ENCODE data around the gene HINT2. TPM values are rescaled to one million over a fixed set of nuclear protein-coding genes. Genes with fewer than 3 reads are reported as not detected.

Gene HINT2
- total RNA-seq, 1 experiment from 2014 or later = 35.9 TPM

DNA sequence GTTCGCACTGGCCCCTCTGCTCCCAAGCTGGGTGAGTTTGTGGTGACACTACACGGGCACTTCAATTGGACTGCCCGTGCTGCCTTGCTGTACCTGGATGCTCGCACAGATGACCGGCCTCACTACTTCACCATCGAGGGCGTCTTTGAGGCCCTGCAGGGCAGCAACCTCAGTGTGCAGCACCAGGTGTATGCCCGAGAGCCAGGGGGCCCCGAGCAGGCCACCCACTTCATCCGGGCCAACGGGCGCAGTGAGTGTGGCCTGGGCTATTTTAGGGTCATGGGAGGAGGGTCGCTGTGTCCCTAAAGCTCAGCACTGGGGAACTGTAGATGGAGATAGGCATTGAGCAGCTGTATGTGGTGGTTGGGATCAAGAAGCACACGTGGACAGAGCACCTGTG lies 22.0 kb downstream of the HINT2 start:
- no peak for TF ChIP-seq CTCF (conservative IDR thresholded peaks at IDR 0.05)
- Mint-ChIP-seq H3K4me3 (peak overlapping the region in 1 of 2 experiments; percentile 60; a peak in 2 of 5 replicates), H3K4me1 (peaks cover 17 to 22% of the 10 kb centered on the region in 2 experiments), H3K36me3 (ENCODE audit: insufficient read depth in 1 of 3, low read depth in 3 of 3) (no peaks in the 10 kb centered on the region; a peak in 1 of 7 replicates), H3K27ac (no peak overlapping the region), H3K9me3 (no peaks in the 10 kb centered on the region), H3K27me3 (ENCODE audit: low read depth) (peaks cover 4% of the 10 kb centered on the region)
- Histone ChIP-seq H3K27me3 (ENCODE audit: insufficient read depth, low read length) (no peaks in the 10 kb centered on the region), H3K79me2 (ENCODE audit: insufficient read depth, low read length) (no peaks in the 10 kb centered on the region), H4K20me1 (ENCODE audit: control insufficient read depth, insufficient read depth, insufficient read length) (no peaks in the 10 kb centered on the region), H2BK120ac (ENCODE audit: low read depth, low read length, poor library complexity, severe bottlenecking) (no peak overlapping the region), H4K91ac (ENCODE audit: insufficient read length, low read depth, low read length) (no peak overlapping the region), H2AK5ac (ENCODE audit: insufficient read length, low read length) (no peak overlapping the region), H3K27ac (ENCODE audit: insufficient read length, low read depth, low read length) (no peak overlapping the region), H3K9ac (ENCODE audit: extremely low read depth, insufficient read length, low read length) (no peak overlapping the region), H2BK12ac (ENCODE audit: insufficient read length, low read depth, low read length) (no peak overlapping the region), H2BK5ac (ENCODE audit: insufficient read length, low read length) (no peak overlapping the region), H3K4me2 (ENCODE audit: insufficient read depth, insufficient read length, low read length) (no peak overlapping the region), H3K79me1 (ENCODE audit: insufficient read depth, low read depth, low read length, poor library complexity, severe bottlenecking) (no peaks in the 10 kb centered on the region), H3K23ac (ENCODE audit: insufficient read length, low read depth, low read length) (no peak overlapping the region), H3K18ac (ENCODE audit: insufficient read length, low read depth, low read length) (no peak overlapping the region), H4K5ac (ENCODE audit: insufficient read length, low read depth, low read length) (no peak overlapping the region), H3K56ac (ENCODE audit: insufficient read length, low read depth, low read length) (no peak overlapping the region), H3K23me2 (ENCODE audit: insufficient read length, low read depth, low read length, poor library complexity, severe bottlenecking) (peaks cover 3% of the 10 kb centered on the region), H2AFZ (ENCODE audit: low read length) (no peak overlapping the region), H2BK15ac (ENCODE audit: low read depth, low read length) (no peak overlapping the region), H3K4me1 (ENCODE audit: insufficient read depth, low read length) (no peaks in the 10 kb centered on the region), H3K14ac (ENCODE audit: insufficient read depth, low read length) (no peak overlapping the region), H3K4ac (ENCODE audit: low read depth, low read length) (no peak overlapping the region), H2BK20ac (ENCODE audit: low read depth, low read length, poor library complexity, severe bottlenecking) (no peak overlapping the region), H4K8ac (replicated peaks; ENCODE audit: insufficient read length, low read depth, low read length) (no peak overlapping the region), H3T11ph (ENCODE audit: low read length) (no peak overlapping the region), H3K9me3 (ENCODE audit: control insufficient read depth, low read depth, low read length) (no peaks in the 10 kb centered on the region)
- WGBS (ENCODE audit: extremely low coverage, insufficient read length, low lambda C conversion rate) = no CpG with 5 or more reads among the region's 14 CpGs
- DNase-seq = no peak

All from H9 (cell line).